ENCODE data around the gene ZC3H7B. TPM values are rescaled to one million over a fixed set of nuclear protein-coding genes. Genes with fewer than 3 reads are reported as not detected.

ZC3H7B gene
- total RNA-seq, 2 donors from 2014 or later: 41.2 to 41.7 TPM

DNA sequence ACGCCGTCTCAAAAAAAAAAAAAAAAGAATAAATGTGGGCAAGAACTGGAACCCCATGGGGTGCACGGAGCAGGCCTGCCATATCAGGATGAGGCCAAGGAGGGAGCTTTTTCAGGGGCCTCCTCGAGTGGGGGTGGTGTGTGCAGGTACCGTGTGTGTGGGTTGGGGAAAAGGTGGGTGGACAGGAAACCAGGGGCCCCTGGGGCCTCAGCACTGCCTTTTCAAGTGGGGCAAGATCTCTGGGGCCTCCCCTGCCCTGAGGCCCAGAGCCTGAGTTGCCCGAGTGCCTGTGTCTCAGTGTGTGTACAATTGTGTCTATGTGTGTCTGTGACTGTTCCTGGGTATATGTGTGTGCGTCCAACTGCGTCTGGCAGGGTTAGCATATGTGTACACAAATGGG is 104.3 kb downstream of the ZC3H7B start:
- Histone ChIP-seq H3K4me1 (ENCODE audit: control insufficient read depth in 1 of 2, low read depth in 2 of 2) (peaks cover 10 to 46% of the 10 kb centered on the region in 2 donors), H3K36me3 (no peaks in the 10 kb centered on the region), H3K9me3 (no peaks in the 10 kb centered on the region), H3K4me3 (no peak overlapping the region), H3K27me3 (replicated peaks; ENCODE audit: insufficient read depth) (no peaks in the 10 kb centered on the region), H3K27ac (no peak overlapping the region)
- no peak for TF ChIP-seq CTCF (IDR thresholded peaks at IDR 0.05)
- ATAC-seq (ENCODE audit: insufficient number of reproducible peaks, low FRiP score, low read depth): no peak
- no peak for DNase-seq (ENCODE audit: low spot score)

- no peak for TF ChIP-seq CTCF (IDR thresholded peaks at IDR 0.05)
- H3K27ac ChIP-seq: no peak overlapping the region
- no peaks in the 10 kb centered on the region for H3K36me3 ChIP-seq
- no peaks in the 10 kb centered on the region for H3K27me3 ChIP-seq (replicated peaks; ENCODE audit: insufficient read depth)
- peaks cover 18 to 55% of the 10 kb centered on the region in 2 donors for H3K4me1 ChIP-seq (ENCODE audit: control insufficient read depth in 1 of 2, low read depth in 2 of 2)
- ATAC-seq (ENCODE audit: insufficient number of reproducible peaks, low FRiP score, low read depth) (no peak), DNase-seq (ENCODE audit: low spot score) (no peak)
- no peaks in the 10 kb centered on the region for H3K9me3 ChIP-seq
- no peak overlapping the region for H3K4me3 ChIP-seq
Measured at GRCh38 chr22:41406410-41406809, 105.1 kb downstream of the ZC3H7B start.

DNA sequence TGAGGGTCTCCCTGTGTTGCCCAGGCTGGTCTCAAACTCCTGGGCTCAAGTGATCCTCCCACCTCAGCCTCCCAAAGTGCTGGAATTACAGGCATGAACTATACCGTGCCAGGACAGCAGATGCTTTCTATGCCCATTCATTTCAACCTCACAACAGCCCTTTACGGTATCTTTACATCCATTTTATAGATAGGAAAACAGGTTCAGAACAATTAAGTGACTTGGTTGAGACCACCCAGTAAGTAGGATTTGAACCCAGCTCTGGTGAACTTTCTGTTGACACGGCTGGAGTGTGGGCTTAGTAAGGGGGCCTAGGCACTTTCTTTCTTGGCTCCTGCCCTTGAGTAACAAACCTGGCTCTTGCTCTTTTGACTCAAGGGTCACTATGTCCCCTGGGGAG is 106.1 kb downstream of the ZC3H7B start:
- Histone ChIP-seq H3K4me1 (ENCODE audit: control insufficient read depth in 1 of 2, low read depth in 2 of 2) (peaks cover 28 to 55% of the 10 kb centered on the region in 2 donors), H3K9me3 (no peaks in the 10 kb centered on the region), H3K27me3 (replicated peaks; ENCODE audit: insufficient read depth) (no peaks in the 10 kb centered on the region), H3K36me3 (no peaks in the 10 kb centered on the region), H3K27ac (no peak overlapping the region), H3K4me3 (no peak overlapping the region)
- no peak for ATAC-seq (ENCODE audit: insufficient number of reproducible peaks, low FRiP score, low read depth)
- no peak for DNase-seq (ENCODE audit: low spot score)
- no peak for TF ChIP-seq CTCF (IDR thresholded peaks at IDR 0.05)

DNA sequence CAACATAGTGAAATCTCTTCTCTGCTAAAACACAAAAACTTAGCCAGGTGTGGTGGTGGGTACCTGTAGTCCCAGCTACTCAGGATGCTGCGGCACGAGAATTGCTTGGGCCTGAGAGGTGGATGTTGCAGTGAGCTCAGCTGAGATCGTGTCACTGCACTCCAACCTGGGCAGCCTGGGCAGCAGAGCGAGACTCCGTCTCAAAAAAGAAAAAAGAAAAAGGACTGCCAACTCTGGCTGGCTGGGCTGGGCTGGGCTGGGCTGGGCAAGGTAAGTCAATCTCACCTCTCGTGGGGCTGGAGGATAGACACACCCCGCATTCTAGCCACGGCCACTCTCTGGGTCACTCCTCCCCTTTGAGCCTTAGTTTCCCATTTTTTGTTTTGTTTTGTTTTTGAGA is 107.3 kb downstream of the ZC3H7B start:
- Histone ChIP-seq H3K4me3 (no peak overlapping the region), H3K36me3 (no peaks in the 10 kb centered on the region), H3K27ac (peak overlapping the region; percentile 98), H3K4me1 (ENCODE audit: control insufficient read depth in 1 of 2, low read depth in 2 of 2) (peaks cover 35 to 57% of the 10 kb centered on the region in 2 donors), H3K27me3 (replicated peaks; ENCODE audit: insufficient read depth) (no peaks in the 10 kb centered on the region), H3K9me3 (no peaks in the 10 kb centered on the region)
- ATAC-seq (ENCODE audit: insufficient number of reproducible peaks, low FRiP score, low read depth): no peak
- DNase-seq (ENCODE audit: low spot score): no peak
- no peak for TF ChIP-seq CTCF (IDR thresholded peaks at IDR 0.05)

Other genes starting within 250 kb of the ZC3H7B start
- 100 to 1,000 TPM in 1 of 2 donors, 10 to 100 TPM in 1; 59.0 to 114 TPM for gene EP300, start 208.9 kb upstream of the ZC3H7B start, total RNA-seq
- gene L3MBTL2, start 96.2 kb upstream of the ZC3H7B start, total RNA-seq: 10 to 100 TPM; 14.8 to 21.4 TPM
- 1 to 10 TPM; 3.2 to 4.9 TPM for gene CHADL, start 60.6 kb upstream of the ZC3H7B start, total RNA-seq
- 10 to 100 TPM; 42.0 to 42.7 TPM for gene RANGAP1, start 15.3 kb upstream of the ZC3H7B start, total RNA-seq
- gene TEF, start 80.4 kb downstream of the ZC3H7B start, total RNA-seq: 10 to 100 TPM; 21.4 to 23.1 TPM
- gene TOB2, start 145.3 kb downstream of the ZC3H7B start, total RNA-seq: 10 to 100 TPM; 45.5 to 56.5 TPM
- 10 to 100 TPM; 13.8 to 28.7 TPM for gene PHF5A, start 167.2 kb downstream of the ZC3H7B start, total RNA-seq
- gene ACO2, start 167.6 kb downstream of the ZC3H7B start, total RNA-seq: 10 to 100 TPM; 52.1 to 57.8 TPM
- 10 to 100 TPM; 17.6 to 38.1 TPM for gene POLR3H, start 242.9 kb downstream of the ZC3H7B start, total RNA-seq